GM23338 (cell line): ENCODE results near the gene EML4. TPM values are rescaled to one million over a fixed set of nuclear protein-coding genes. Genes with fewer than 3 reads are reported as not detected.

Experiments
- ATAC-seq: fragments of 200-7000 bp; cut with Tn5 transposase; 3 replicates; pipeline ENCODE4 v1.9.1; 2020
- DNase-seq: peaks from one replicate; pipeline ENCODE4 v3.0.0-alpha.2; 2015; ENCODE audit warnings: low spot score
- H2AFZ ChIP-seq: fragments of 200-600 bp; sonication (generic); 2 replicates; pipeline ENCODE4 v1.8.0; 2016; ENCODE audit warnings: antibody characterized with exemption, mild to moderate bottlenecking, moderate library complexity
- H3F3A ChIP-seq: fragments of 200-600 bp; sonication (generic); replicated peaks from 2 replicates; pipeline ENCODE4 v1.8.0; 2017; ENCODE audit warnings: antibody characterized with exemption, mixed run types, low read depth
- H3K27ac ChIP-seq: fragments of 200-600 bp; sonication (generic); 2 replicates; pipeline ENCODE4 v1.6.1; 2016; ENCODE audit warnings: low read depth
- H3K27me3 ChIP-seq: fragments of 200-600 bp; sonication (generic); 2 replicates; pipeline ENCODE4 v1.8.0; 2016; ENCODE audit warnings: mild to moderate bottlenecking, mixed run types, moderate library complexity; ENCODE audit not compliant: insufficient read depth
- H3K36me3 ChIP-seq: fragments of 200-600 bp; sonication (generic); 2 replicates; pipeline ENCODE4 v1.8.0; 2016; ENCODE audit warnings: mild to moderate bottlenecking; ENCODE audit not compliant: insufficient read depth
- H3K4me1 ChIP-seq: fragments of 200-600 bp; sonication (generic); 2 replicates; pipeline ENCODE4 v1.8.0; 2016; ENCODE audit warnings: mild to moderate bottlenecking, moderate library complexity; ENCODE audit not compliant: insufficient read depth
- H3K4me2 ChIP-seq: fragments of 200-600 bp; sonication (generic); 2 replicates; pipeline ENCODE4 v1.7.1; 2017; ENCODE audit warnings: mixed run types
- H3K4me3 ChIP-seq: fragments of 200-600 bp; sonication (generic); 2 replicates; pipeline ENCODE4 v1.6.1; 2016; ENCODE audit warnings: mixed run types
- H3K79me2 ChIP-seq: fragments of 200-600 bp; sonication (generic); replicated peaks from 2 replicates; pipeline ENCODE4 v1.8.0; 2017; ENCODE audit warnings: mild to moderate bottlenecking; ENCODE audit not compliant: insufficient read depth
- H3K9me2 ChIP-seq: fragments of 200-600 bp; sonication (generic); 2 replicates; pipeline ENCODE4 v1.8.0; 2017; ENCODE audit not compliant: insufficient read depth
- H4K20me1 ChIP-seq: fragments of 200-600 bp; sonication (generic); replicated peaks from 2 replicates; pipeline ENCODE4 v1.8.0; 2017; ENCODE audit warnings: mild to moderate bottlenecking; ENCODE audit not compliant: insufficient read depth
- H3K27ac Mint-ChIP-seq: 2 replicates; pipeline ENCODE4 v1.8.0; 2020; ENCODE audit warnings: inconsistent platforms, mild to moderate bottlenecking, moderate library complexity, mixed read lengths
- H3K27me3 Mint-ChIP-seq: 3 replicates; pipeline ENCODE4 v1.8.0; 2022; ENCODE audit warnings: low read depth, mild to moderate bottlenecking, moderate library complexity, mixed read lengths, inconsistent platforms; ENCODE audit not compliant: insufficient read depth, poor library complexity
- H3K36me3 Mint-ChIP-seq: 3 replicates; pipeline ENCODE4 v1.8.0; 2021; ENCODE audit warnings: low read depth, mild to moderate bottlenecking, inconsistent platforms, moderate library complexity, mixed read lengths
- H3K4me1 Mint-ChIP-seq: 3 replicates; pipeline ENCODE4 v1.8.0; 2020; ENCODE audit warnings: mild to moderate bottlenecking, inconsistent platforms, mixed read lengths
- H3K4me3 Mint-ChIP-seq: 3 replicates; pipeline ENCODE4 v1.8.0; 2021; ENCODE audit warnings: moderate library complexity, mild to moderate bottlenecking, inconsistent platforms, mixed read lengths
- H3K9me3 Mint-ChIP-seq: 3 replicates; pipeline ENCODE4 v1.8.0; 2020; ENCODE audit warnings: moderate library complexity, mild to moderate bottlenecking, inconsistent platforms, mixed read lengths
- CREB1 ChIP-seq: fragments of 250-450 bp; sonication (Bioruptor Pico); IDR thresholded peaks from 2 replicates; pipeline ENCODE4 v1.5.0; 2020; ENCODE audit warnings: low read depth, mild to moderate bottlenecking, moderate library complexity
- EZH2 ChIP-seq: fragments of 200-600 bp; sonication (generic); IDR thresholded peaks from one replicate; pipeline ENCODE4 v1.8.0; 2017; ENCODE audit warnings: antibody characterized with exemption, mild to moderate bottlenecking, low read depth; ENCODE audit not compliant: unreplicated experiment
- EZH2phosphoT487 ChIP-seq: fragments of 200-600 bp; sonication (generic); IDR thresholded peaks from one replicate; pipeline ENCODE4 v1.8.1; 2018; ENCODE audit warnings: antibody characterized with exemption; ENCODE audit not compliant: unreplicated experiment
- JUNB ChIP-seq: IDR thresholded peaks from one replicate; pipeline ENCODE4 v1.6.1; 2016; ENCODE audit warnings: antibody characterized with exemption; ENCODE audit not compliant: unreplicated experiment
- NANOG ChIP-seq: IDR thresholded peaks from 2 replicates; pipeline ENCODE4 v1.6.1; 2016; ENCODE audit warnings: antibody characterized with exemption, borderline replicate concordance
- POLR2AphosphoS5 ChIP-seq: IDR thresholded peaks from 2 replicates; pipeline ENCODE4 v1.6.1; 2016; ENCODE audit warnings: antibody characterized with exemption, low read depth
- STAT1 ChIP-seq: IDR thresholded peaks from one replicate; pipeline ENCODE4 v1.6.1; 2016; ENCODE audit warnings: antibody characterized with exemption; ENCODE audit not compliant: unreplicated experiment
- ZNF114 ChIP-seq: fragments of 250-450 bp; sonication (Bioruptor Pico); IDR thresholded peaks from 2 replicates; pipeline ENCODE4 v1.5.0; 2020; ENCODE audit warnings: mild to moderate bottlenecking, moderate library complexity
- ZNF331 ChIP-seq: fragments of 250-450 bp; sonication (Bioruptor Pico); IDR thresholded peaks from 2 replicates; pipeline ENCODE4 v1.5.0; 2020; ENCODE audit warnings: low read depth, mild to moderate bottlenecking, moderate library complexity
- polyA plus RNA-seq: library from polyadenylated mRNA; unstranded; fragments of >200 nt; fragmentation: Nextera tagmentation; extraction: Ambion mirVana; gene quantifications from 2 replicates; pipeline ENCODE4 v1.2.1, GENCODE V29; 2016
- total RNA-seq: library from RNA; depleted of rRNA; stranded (reverse); fragments of >200 nt; shearing (Covaris generic); gene quantifications from 2 replicates; pipeline ENCODE4 v1.2.3, GENCODE V29; 2014
- TF ChIP-seq, protein P1 (sequence below): IDR thresholded peaks from one replicate; pipeline ENCODE4 v1.6.1; 2018; ENCODE audit warnings: antibody characterized with exemption; ENCODE audit not compliant: unreplicated experiment
- TF ChIP-seq, protein P2 (sequence below), 2 experiments: fragments of 200-600 bp in 1 of 2; sonication (generic) in 1 of 2; conservative IDR thresholded peaks; 2 replicates each; pipeline versions ENCODE4 v1.5.1 to v1.6.1; 2016 to 2017; ENCODE audit warnings: antibody characterized with exemption in 2 of 2, low read depth in 2 of 2, mild to moderate bottlenecking in 2 of 2, moderate library complexity in 1 of 2
- TF ChIP-seq, protein P3 (sequence below): IDR thresholded peaks from 2 replicates; pipeline ENCODE4 v1.6.1; 2016; ENCODE audit warnings: antibody characterized with exemption

EML4 gene
- total and polyA plus RNA-seq, 2 experiments from 2014 or later, result 65.3 to 115 TPM

- H3K4me1 Mint-ChIP-seq, result peaks cover 8% of the 10 kb centered on the region
- no peak overlapping the region for H3K27ac Mint-ChIP-seq
- Histone ChIP-seq H3K27ac (no peak overlapping the region), H3K27me3 (no peaks in the 10 kb centered on the region), H3K36me3 (no peaks in the 10 kb centered on the region), H3K79me2 (no peaks in the 10 kb centered on the region; the same call in none of the 2 replicates), H3K9me2 (no peaks in the 10 kb centered on the region), H2AFZ (no peak overlapping the region), H3K4me1 (no peaks in the 10 kb centered on the region), H3F3A (no peaks in the 10 kb centered on the region), H3K4me2 (no peak overlapping the region), H4K20me1 (0 out of 2 replicates have a peak, but pooled peaks cover 4% of the 10 kb centered on the region), H3K4me3 (no peak overlapping the region)
- ATAC-seq, result no peak
- no peaks in the 10 kb centered on the region for H3K27me3 Mint-ChIP-seq
- no peak for DNase-seq
- no peak overlapping the region for H3K4me3 Mint-ChIP-seq
- TF ChIP-seq, protein P1, sequence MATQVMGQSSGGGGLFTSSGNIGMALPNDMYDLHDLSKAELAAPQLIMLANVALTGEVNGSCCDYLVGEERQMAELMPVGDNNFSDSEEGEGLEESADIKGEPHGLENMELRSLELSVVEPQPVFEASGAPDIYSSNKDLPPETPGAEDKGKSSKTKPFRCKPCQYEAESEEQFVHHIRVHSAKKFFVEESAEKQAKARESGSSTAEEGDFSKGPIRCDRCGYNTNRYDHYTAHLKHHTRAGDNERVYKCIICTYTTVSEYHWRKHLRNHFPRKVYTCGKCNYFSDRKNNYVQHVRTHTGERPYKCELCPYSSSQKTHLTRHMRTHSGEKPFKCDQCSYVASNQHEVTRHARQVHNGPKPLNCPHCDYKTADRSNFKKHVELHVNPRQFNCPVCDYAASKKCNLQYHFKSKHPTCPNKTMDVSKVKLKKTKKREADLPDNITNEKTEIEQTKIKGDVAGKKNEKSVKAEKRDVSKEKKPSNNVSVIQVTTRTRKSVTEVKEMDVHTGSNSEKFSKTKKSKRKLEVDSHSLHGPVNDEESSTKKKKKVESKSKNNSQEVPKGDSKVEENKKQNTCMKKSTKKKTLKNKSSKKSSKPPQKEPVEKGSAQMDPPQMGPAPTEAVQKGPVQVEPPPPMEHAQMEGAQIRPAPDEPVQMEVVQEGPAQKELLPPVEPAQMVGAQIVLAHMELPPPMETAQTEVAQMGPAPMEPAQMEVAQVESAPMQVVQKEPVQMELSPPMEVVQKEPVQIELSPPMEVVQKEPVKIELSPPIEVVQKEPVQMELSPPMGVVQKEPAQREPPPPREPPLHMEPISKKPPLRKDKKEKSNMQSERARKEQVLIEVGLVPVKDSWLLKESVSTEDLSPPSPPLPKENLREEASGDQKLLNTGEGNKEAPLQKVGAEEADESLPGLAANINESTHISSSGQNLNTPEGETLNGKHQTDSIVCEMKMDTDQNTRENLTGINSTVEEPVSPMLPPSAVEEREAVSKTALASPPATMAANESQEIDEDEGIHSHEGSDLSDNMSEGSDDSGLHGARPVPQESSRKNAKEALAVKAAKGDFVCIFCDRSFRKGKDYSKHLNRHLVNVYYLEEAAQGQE, result no peak
- TF ChIP-seq ZNF331, result no peak
- TF ChIP-seq STAT1, result no peak
- TF ChIP-seq POLR2AphosphoS5, result no peak
- no peak for TF ChIP-seq EZH2phosphoT487
- TF ChIP-seq, protein P2, sequence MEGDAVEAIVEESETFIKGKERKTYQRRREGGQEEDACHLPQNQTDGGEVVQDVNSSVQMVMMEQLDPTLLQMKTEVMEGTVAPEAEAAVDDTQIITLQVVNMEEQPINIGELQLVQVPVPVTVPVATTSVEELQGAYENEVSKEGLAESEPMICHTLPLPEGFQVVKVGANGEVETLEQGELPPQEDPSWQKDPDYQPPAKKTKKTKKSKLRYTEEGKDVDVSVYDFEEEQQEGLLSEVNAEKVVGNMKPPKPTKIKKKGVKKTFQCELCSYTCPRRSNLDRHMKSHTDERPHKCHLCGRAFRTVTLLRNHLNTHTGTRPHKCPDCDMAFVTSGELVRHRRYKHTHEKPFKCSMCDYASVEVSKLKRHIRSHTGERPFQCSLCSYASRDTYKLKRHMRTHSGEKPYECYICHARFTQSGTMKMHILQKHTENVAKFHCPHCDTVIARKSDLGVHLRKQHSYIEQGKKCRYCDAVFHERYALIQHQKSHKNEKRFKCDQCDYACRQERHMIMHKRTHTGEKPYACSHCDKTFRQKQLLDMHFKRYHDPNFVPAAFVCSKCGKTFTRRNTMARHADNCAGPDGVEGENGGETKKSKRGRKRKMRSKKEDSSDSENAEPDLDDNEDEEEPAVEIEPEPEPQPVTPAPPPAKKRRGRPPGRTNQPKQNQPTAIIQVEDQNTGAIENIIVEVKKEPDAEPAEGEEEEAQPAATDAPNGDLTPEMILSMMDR (conservative IDR thresholded peaks at IDR 0.05; ENCODE audit: low read depth in 2 of 2), result no peak
- no peak for TF ChIP-seq ZNF114 (CRISPR knock-in tag)
- no peak for TF ChIP-seq CREB1
- TF ChIP-seq JUNB, result no peak
- no peak for TF ChIP-seq NANOG
- TF ChIP-seq EZH2, result no peak
- TF ChIP-seq, protein P3, sequence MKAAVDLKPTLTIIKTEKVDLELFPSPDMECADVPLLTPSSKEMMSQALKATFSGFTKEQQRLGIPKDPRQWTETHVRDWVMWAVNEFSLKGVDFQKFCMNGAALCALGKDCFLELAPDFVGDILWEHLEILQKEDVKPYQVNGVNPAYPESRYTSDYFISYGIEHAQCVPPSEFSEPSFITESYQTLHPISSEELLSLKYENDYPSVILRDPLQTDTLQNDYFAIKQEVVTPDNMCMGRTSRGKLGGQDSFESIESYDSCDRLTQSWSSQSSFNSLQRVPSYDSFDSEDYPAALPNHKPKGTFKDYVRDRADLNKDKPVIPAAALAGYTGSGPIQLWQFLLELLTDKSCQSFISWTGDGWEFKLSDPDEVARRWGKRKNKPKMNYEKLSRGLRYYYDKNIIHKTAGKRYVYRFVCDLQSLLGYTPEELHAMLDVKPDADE, result no peak
- peaks cover 22% of the 10 kb centered on the region for H3K36me3 Mint-ChIP-seq
- no peaks in the 10 kb centered on the region for H3K9me3 Mint-ChIP-seq
Observed at GRCh38 chr2:42250925-42251324, 81.8 kb downstream of the EML4 start.
